ENCODE data around the gene KMT5B. TPM values are rescaled to one million over a fixed set of nuclear protein-coding genes. Genes with fewer than 3 reads are reported as not detected.

Gene KMT5B
- total and polyA plus RNA-seq, 2 of the 4 experiments (the other 2 are of a cell fraction), result 11.2 to 13.4 TPM

- no peak overlapping the region for H2BK120ac ChIP-seq (ENCODE audit: low read depth, low read length)
- H3K4me3 ChIP-seq (ENCODE audit: insufficient read depth, low read depth, low read length), result no peak overlapping the region
- no peak overlapping the region for H3K23ac ChIP-seq (ENCODE audit: low read depth, low read length)
- H2BK15ac ChIP-seq (ENCODE audit: low read depth, low read length), result no peak overlapping the region
- H2BK20ac ChIP-seq (ENCODE audit: low read depth, low read length), result no peak overlapping the region
- H3K4ac ChIP-seq (ENCODE audit: low read depth, low read length), result no peak overlapping the region
- BruUV-seq (replicated peaks), result no TSS peak
- H3K9me1 ChIP-seq (ENCODE audit: insufficient read depth, low read length), result no peaks in the 10 kb centered on the region
- H3K9ac ChIP-seq (ENCODE audit: low read depth, low read length), result no peak overlapping the region
- DNase-seq (no peak), ATAC-seq (ENCODE audit: low read depth) (no peak)
- no peaks in the 10 kb centered on the region for H4K20me1 ChIP-seq (ENCODE audit: insufficient read depth, low read length)
- peaks cover 4% of the 10 kb centered on the region; the same call in 1 of the 2 replicates for H3K27me3 ChIP-seq (ENCODE audit: control insufficient read depth, insufficient read depth, low read length)
- TF ChIP-seq, protein P1, sequence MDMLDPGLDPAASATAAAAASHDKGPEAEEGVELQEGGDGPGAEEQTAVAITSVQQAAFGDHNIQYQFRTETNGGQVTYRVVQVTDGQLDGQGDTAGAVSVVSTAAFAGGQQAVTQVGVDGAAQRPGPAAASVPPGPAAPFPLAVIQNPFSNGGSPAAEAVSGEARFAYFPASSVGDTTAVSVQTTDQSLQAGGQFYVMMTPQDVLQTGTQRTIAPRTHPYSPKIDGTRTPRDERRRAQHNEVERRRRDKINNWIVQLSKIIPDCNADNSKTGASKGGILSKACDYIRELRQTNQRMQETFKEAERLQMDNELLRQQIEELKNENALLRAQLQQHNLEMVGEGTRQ (IDR thresholded peaks at IDR 0.05; ENCODE audit: low read depth, low read length), result no peak
- H2AK5ac ChIP-seq (ENCODE audit: low read depth, low read length), result no peak overlapping the region
- no peak overlapping the region for H3K14ac ChIP-seq (replicated peaks; ENCODE audit: low read depth, low read length)
- H4K8ac ChIP-seq (ENCODE audit: low read depth in 2 of 2, low read length in 2 of 2), result no peak overlapping the region
- no CpG with 5 or more reads among the region's 3 CpGs for WGBS, 2 experiments (ENCODE audit: extremely low coverage in 2 of 2, insufficient read length in 1 of 2)
- H2AFZ ChIP-seq (replicated peaks; ENCODE audit: low read length, poor library complexity), result no peak overlapping the region
- H3K4me1 ChIP-seq (ENCODE audit: control insufficient read depth, insufficient read depth, low read length), result no peaks in the 10 kb centered on the region
- POLR2A ChIA-PET (ENCODE audit: unreplicated experiment), result no interaction called here
- dilution Hi-C loops (cut with HindIII; ENCODE audit: low sequenced_read_pairs, unreplicated experiment) (no loop called here), intact Hi-C loops (cut with micrococcal nuclease) (no loop called here), in situ Hi-C loops (cut with MboI; ENCODE audit: low sequenced_read_pairs) (no loop called here)
- H3K18ac ChIP-seq (ENCODE audit: low read depth, low read length), result no peak overlapping the region
- H3K27ac ChIP-seq (ENCODE audit: insufficient read depth, low read length), result no peak overlapping the region
- H3K36me3 ChIP-seq (ENCODE audit: control insufficient read depth, insufficient read depth, low read length), result no peaks in the 10 kb centered on the region
- CTCF ChIA-PET, result no interaction called here
- no peak overlapping the region for H2AK9ac ChIP-seq (replicated peaks; ENCODE audit: low read depth, low read length, poor library complexity)
- no peak overlapping the region for H3K4me2 ChIP-seq (ENCODE audit: low read depth, low read length)
- H2BK5ac ChIP-seq (ENCODE audit: low read depth, low read length, poor library complexity, severe bottlenecking), result no peak overlapping the region
- H3K9me3 ChIP-seq (ENCODE audit: control insufficient read depth, insufficient read depth, low read length), result peaks cover 7% of the 10 kb centered on the region
- no peak overlapping the region for H4K91ac ChIP-seq (ENCODE audit: insufficient read depth, low read depth, low read length)
- no peak overlapping the region for H4K5ac ChIP-seq (ENCODE audit: low read depth, low read length)
- H3K56ac ChIP-seq (ENCODE audit: extremely low read depth, insufficient read depth, low read length), result no peak overlapping the region
- no peaks in the 10 kb centered on the region for H3K79me1 ChIP-seq (ENCODE audit: low read depth in 1 of 2, low read length in 2 of 2)
Observed at GRCh38 chr11:68135161-68135560, 77.9 kb downstream of the KMT5B start.

Data from IMR-90 (cell line).